Measurements from ENCODE around the gene UNC5B.

Gene UNC5B

DNA sequence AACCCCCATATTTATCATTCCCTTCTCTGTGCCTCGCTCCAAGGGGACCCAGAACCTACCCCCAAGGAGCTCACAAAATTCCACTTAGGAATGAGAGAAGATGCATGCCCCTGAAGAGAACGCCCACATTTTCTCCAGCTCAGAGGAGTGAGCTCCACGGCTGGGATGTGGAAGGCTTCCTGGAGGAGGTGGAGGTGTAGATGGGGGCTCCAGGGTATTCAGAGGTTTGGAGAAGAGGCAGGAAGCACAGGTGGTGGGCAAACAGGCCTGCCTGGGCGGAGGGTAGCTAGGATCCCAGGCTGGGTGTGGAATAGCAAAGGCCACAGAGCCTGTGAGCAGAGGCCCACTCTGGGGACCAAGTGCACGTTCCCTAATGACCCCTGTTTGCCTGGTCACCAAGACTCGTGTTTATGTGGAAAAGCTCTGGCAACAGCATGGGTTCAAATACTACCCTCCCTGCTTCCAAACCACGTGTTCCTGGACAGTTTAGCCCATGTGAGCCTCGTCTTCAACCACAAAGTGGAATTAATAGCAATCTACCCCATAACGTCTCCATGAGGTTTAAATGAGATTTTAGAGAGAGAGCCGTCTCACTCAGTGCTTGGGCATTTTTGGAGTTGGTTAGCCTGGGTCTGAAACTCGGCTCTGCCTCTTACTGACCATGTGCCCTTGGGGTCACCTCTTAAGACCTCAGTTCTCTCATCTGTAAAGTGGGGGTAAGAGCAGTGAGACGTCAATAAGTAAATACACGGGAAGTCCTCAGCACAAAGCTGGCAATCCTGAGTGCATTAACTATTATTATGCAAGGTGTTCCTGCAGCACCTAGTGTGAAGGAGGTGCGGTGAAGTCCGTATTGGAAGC is 24.7 kb downstream of the UNC5B start:
- intact Hi-C loops (cut with DNase I): no loop called here
- peak in 3 of 10 donors; percentile 41 to 59 (median 53) for DNase-seq

DNA sequence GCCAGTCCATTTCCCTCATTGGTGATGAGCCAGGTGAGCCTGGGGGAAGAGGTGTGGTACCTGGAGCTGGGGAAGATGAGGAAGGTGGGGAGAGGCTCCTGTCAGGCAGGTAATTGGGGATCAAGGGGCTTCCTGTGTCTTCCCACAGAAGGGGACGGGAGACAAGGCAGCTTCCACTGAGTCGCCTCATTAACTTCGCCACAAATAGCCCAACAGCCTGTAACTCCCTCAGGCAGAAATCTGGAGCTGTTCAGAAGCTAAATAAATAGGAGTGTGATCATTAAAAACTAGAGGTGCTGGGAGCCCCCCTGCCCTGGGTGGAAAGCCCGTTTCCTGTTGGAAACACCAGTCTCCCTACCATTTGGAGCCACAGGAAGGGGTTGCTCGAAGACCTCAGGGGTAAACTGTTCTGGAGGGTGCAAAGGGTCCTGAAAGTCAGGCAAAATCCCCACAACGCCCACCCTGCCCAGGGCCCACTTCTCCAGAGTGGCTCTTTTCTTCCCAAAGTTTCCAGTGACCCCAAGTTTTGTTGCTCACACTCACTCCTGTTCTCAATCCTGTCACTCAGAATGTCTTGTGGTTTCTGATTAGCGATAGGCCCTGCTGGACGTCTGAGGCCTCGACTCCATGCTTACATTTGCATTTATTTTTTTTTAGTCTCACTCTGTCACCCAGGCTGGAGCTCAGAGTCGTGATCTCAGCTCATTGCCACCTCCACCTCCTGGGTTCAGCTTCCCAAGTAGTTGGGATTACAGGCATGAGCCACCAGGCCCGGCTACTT is 25.7 kb downstream of the UNC5B start:
- intact Hi-C loops (cut with DNase I): no loop called here
- peak in 3 of 10 donors; percentile 6 to 28 (median 25) for DNase-seq

DNA sequence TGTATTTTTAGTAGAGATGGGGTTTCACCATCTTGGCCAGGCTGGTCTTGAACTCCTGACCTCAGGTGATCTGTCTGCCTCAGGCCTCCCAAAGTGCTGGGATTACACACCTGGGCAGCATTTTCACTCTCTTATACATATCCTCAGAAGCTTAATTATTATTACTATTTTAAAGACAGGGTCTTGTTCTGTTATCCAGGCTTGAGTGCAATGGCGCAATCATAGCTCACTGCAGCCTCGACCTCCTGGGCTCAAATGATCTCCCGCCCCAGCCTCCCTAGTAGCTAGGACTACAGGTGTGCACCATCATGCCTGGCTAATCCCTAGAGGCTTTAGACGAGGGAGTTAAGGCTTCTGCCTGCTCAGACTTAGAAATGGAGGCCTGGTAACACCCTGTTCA is 26.3 kb downstream of the UNC5B start:
- intact Hi-C loops (cut with DNase I): no loop called here

DNA sequence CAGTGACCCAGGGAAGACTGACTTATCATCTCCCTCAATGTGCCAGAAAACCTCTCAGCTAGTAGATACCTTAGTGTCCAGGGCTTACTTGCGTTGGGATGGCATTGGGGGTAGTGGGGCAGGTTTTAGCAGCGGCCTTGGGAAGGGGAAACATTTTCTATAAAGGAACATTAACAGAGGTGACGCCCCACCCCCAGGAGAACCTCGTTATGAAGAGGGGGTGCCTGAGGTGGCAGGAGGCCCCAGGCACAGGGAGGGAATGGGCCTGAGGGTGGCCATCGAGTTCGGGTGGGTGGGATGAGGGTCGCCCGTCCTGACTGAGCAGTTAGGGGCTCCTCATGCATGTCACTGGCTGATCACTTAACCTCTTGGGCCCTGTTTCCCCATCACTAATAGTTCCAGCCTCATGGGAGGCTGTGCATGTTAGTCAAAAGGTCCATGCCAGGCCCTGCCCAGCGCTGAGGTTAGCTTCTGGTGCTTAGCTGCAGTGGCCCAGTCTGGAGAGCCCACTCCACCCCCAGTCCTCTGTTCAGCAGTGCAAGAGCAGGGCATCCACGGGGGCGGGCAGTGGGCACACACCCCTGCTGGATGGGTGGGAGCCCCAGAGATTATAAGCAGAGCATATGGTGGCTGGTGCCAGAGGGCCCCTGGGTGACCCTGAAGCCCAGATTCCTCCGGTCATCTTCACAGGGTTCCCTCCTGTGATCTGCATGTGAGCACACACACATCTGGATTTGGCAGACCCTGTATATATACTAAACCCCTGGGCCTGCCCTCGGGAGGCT is 27.0 kb downstream of the UNC5B start:
- intact Hi-C loops (cut with DNase I): no loop called here

More for the DNA sequence above, 26.3 kb downstream of the UNC5B start:
- peak in 3 of 10 donors; percentile 22 to 47 (median 26) for DNase-seq

DNA sequence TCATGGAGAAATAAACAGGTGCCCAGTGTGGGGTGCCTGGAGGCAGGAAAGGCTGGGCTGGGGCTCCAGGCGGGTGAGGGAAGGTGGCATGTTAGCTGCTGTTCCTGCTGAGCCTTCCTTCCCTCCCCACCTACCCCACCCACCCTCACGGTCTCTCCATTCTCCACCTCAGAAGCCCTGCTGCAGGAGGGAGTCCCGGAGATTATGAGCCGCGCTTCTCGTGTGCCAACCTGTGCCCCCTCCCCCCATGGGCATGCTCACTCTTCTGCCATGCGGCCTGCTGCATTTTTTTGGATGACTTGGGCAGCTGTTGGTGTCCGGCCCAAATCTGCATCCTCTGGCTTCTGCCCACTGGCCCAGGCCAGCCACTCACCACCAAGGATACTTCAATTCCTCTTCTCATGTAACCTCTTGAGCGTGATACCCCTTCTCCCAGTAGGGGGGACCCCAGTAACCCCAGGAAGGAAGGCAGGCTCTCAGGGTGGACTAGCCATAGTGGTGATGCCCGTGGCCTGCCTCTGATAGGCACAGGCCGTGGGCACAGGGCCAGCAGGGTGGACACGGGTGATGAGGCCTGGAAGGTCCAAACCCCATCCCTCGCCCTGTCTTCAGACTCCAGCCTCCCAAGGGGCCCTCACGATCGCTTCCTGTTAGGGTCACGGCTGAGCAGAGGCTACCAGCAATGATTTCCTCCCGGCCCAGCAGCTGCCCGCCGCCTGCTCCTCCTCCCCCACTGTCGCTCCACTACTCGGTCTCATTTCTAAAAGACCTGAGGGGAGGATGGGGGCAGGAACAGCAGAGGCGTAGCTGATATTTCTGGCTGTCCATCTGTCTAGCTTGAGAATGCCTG is 27.8 kb downstream of the UNC5B start:
- peak in 3 of 10 donors; percentile 75 to 85 (median 76) for DNase-seq
- intact Hi-C loops (cut with DNase I): no loop called here

More for the DNA sequence above, 27.0 kb downstream of the UNC5B start:
- peak in 3 of 10 donors; percentile 17 to 83 (median 52) for DNase-seq

DNA sequence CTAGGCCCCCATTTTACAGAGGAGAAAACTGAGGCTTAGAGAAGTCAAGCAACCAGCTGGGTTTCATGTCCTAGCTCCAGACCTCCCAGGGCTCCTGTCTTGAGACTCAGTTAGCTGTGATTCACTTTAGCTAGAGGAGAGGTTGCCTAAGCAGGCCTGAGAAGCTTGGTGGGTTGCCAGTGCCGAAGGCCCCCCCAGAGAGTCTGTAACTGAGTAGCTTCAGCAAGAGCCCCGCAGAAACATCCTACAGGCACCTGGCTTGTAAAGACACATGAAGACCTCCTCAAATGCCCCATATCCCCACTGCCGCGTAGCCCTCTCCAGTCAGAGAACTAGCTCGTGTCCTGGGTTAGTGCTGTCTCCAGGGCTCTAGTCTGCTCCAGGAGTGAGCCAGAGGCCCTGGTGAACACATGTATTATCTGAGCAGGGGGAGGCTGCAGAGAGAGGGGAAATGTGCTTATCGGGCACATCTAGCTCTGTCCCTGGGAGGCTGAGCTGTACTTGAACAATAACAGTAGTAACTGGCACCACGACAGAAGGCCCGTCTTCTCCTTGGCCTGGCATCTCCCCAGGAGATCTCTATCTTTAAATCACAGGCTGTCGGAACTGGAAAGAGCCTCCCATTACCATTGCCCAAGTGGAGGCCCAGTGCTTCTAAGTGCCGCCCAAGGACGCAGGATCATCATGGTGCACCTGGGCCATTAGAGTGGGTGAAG is 28.9 kb downstream of the UNC5B start:
- intact Hi-C loops (cut with DNase I): no loop called here
- peak in 3 of 10 donors; percentile 34 to 75 (median 64) for DNase-seq

DNA sequence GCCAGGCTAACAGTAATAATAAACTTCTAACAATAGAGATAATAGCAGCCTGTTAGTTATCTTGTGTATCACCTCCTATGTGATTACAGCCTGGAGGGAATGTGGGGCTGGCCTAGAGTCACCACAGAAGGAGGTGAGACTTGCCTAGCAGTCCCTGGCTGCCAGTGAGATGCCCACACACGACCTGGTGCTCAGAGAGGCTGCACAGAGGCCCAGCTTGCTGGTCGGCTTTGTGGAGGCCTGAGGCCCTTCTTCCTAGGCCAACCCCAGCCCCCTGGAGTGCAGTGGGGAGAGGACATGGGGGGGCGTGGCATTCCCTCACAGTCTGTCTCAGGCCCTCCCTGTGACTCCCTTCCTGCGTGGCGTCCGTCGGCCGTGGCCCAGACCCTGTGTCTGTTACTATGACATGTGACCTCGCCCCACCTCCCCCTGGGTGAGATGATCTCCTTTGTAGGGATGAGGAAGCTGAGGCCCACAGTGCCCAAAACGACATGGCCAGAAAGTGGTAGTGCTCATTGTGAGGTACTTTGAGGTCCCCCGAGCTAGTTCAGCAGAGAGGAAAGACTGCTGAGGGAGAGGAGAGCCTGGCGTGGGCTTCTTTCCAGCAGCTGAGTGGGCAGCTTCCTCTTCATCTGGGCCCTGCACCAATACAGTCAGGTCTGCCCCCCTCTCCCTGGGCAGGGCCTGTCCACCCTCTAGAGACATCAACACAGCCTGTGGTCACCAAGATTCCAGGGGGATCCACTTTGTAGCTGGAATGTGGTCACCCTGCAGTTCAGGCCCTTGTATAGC is 29.7 kb downstream of the UNC5B start:
- DNase-seq: peak in 3 of 10 donors; percentile 69 to 85 (median 80)
- intact Hi-C loops (cut with DNase I): no loop called here

DNA sequence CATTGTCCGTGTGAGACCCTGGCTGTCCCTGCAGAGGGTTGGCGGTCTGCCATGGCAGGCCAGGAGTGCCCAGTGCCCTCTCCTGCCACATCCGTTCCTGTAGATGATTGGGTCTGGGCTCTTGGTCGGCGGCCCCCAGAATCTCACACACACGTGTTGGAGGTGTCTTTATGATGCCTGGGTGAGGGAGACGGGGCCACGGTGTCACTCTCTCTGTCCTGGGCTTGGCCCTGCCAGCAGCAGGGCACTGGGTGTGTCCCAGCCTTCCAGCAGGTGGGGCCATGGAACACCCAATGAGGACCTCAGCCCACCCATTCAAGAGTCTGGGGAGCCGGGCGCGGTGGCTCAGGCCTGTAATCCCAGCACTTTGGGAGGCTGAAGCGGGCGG is 30.2 kb downstream of the UNC5B start:
- peak in 4 of 10 donors; percentile 58 to 90 (median 72) for DNase-seq
- intact Hi-C loops (cut with DNase I): no loop called here

DNA sequence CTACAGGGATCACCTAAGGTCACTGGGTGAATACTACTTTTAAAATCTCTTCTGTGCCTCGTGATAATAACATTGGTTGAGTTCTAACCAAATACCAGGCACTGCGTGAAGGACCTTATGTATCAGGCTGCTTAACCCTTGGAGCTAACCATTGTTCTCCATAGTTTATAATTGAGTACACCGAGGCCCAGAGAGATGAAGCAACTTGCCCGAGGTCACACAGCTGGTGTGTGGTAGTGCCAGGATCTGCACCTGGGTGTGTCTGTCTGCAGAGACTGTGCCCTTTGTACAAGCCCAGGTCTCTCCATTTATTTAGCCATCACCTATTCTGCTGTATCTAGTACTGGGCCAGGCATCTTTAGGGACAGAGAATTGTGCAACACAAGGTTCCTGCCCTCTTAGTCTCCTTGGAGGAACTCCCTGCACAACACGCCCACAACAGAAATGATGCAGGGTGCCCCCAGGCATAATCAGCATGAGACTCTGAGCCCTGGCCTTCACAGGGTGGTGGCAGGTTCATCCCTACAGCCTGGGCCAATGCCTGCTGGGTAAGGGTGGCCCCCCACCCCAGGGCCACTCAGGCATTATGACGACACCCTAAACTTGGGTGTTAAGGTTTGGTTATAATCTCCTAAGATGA is 31.5 kb downstream of the UNC5B start:
- intact Hi-C loops (cut with DNase I): no loop called here
- peak in 3 of 10 donors; percentile 47 to 69 (median 64) for DNase-seq

DNA sequence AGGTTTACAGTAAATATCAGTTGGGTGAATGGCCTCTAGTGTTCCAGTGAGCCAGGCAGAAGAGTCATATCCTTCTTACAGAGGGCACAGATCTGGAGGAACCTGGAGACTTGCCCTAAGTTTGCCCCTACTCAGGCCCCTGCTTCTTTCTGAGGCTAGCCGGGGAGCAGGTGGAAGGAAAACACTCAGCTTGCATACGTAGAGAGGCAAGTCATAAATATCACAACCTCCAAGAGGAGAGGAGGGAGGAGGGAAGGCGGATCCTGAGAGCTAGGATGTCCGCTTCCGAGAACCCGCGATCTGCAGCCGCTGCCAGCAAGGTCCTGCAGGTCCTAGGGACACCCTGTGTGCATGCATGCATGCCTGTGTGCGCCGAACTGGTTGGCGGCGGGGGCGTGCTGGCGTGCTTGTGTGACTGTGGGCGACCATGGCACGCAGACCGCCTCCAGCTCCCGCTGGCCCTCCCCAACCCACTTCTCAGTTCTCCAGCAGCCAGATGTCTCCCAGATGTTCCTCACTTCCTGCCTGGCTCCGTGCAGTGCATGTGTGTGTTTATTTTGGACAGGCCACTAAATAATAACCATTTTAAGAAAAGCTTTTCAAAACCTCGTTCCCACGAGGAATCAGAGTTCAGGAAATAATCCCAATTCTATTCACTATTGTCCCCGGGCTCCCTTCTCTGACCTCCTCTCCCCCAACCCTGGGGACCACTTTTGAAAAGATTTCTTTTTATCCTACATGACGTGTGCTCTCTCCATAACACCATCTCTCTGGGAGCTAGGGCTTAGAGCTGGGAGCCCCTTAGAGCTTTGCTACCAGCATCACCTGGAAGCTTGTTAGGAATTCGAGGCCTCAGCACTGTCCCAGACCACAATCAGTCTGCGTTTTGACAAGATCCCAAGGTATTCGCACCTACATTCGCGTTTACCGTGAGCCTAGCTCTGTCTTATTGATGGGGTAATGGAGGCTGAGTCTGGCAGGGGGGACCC is 32.4 kb downstream of the UNC5B start:
- intact Hi-C loops (cut with DNase I): no loop called here
- DNase-seq: peak in 3 of 10 donors; percentile 65 to 86 (median 84)

DNA sequence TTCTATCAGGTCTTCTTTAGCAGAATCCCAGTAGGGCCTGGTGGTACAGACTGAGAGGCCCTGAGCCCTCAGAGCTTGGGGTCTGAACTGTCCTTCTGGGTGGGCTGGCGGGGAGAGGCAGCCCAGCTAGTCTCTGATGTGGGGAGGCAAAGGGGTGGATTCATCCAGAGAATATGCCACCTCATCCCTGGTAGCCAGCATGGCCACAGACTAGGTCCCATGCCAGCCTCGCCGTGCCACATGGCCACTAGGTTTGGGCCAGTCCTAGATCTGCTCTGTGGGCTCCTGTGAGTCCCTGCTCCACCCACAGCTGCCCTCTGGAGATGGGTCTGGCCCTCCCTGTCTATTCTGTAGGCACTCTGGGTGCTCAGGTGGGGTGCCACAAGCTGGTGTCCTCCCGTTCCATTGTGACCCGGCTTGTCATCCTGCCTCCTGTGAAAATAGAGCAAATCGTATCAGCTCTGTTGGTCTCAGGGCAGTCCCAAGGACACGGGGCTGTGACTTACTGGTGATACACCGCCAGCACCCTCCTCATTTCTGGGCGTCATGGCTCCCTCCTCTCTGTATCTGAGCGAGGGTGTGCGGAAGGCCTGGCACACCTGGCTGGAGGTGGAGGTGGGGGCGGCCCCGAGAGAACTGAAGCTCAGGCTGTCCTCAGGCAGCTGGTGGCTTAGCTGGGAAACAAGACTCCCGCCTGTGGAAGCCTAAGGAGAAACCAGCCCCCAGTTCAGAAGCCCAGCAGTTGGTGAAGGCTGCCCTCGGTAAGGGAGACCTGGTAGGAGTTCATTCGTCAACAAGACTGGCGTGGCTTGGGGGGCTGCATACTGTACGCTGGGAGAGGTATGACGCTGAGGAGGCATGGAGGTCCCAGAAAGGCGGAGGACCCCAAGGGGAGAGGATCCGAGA is 33.3 kb downstream of the UNC5B start:
- DNase-seq: peak in 3 of 10 donors; percentile 35 to 69 (median 69)
- intact Hi-C loops (cut with DNase I): no loop called here

DNA sequence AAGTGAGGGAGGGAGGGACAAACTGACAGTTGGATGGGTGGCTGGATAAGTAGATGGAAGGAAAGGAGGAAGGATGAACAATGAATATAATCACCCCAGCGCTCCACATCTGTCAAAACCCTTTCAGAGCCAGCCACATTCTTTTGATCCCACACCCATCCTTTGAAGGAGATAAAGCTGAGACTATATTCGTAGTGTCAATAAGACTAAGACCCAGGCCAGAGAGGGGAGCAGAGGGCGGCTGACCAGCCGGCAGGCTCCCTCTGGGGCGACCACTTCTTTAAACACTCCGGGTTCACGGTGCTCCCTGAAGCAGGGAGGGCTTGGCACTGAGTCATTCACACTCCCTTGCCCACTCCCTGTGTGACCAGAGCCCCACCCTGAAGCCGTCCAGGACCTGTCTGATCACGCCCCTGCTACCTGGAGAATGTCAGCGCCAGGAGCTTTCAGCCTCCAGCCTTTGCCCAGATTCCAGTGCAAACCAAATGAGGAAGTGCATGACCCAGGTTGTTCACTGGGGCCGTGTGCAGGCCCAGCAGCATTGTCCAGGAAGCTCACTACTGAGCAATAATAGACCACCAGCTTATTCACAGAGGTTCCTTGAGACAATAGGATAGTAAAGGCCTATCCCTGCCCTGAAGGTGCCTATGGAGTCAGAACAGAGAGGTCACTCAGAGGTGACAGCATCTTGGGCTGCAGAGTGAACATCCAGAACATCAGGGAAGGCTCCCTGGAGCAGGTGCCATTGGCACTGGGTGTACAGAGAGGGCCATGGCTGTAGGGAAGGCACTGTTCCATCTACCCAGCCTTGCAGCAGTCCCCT is 34.4 kb downstream of the UNC5B start:
- DNase-seq: peak in 3 of 10 donors; percentile 26 to 72 (median 60)
- intact Hi-C loops (cut with DNase I): no loop called here

DNA sequence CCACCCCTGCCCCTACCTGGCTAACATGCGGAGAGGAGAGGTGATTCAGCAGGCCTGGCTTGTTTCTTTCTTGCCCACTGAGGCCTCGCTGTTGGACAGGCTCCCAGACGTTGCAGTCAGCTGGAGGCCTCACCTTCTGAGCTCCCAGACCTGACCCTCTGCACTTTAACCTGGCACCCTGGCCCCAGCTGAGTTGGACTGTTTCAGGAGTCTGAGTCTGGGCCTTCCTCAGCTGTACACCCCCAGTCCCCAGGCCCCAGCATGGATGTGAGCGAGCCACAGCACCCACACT is 35.0 kb downstream of the UNC5B start:
- peak in 3 of 10 donors; percentile 10 to 61 (median 22) for DNase-seq
- intact Hi-C loops (cut with DNase I): no loop called here

DNA sequence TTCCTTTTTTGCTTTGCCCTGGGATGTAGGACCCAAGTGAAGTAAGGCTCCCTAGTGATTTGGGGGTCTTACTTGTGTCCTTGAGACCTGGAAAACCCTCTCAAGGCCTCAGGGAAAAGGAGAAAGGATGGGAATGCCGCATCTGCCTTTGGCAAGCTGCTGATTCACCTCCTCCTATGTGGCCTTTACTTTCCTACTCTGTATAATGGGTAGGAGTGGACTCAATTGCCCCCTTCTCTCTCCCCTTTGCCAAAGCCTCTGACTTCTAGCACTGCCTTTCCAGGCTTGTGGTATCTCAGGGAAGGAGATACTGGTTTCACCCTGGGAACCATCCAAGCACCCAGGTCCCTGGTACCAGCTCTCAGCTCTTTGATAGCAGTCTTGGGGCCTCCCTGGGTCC is 35.4 kb downstream of the UNC5B start:
- intact Hi-C loops (cut with DNase I): no loop called here
- no peak for DNase-seq

DNA sequence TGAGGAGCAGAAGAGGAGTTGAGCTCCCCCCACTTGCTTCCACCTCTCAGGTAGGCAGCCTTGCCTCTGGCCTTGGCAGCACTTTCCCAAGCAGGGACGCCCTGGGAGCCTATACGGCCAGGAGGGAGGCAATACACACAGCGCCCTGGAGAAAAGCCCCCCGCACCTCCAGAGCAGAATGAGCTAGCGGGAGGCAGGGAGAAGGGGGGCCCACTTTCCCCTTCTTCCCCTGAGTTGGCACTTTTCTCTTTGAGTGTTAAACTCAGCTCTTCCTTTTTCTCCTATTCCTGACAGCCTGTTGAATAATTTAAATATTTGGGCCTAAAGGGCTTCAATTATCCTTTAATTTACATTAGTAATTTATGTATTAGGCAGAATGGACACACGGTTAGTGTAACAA is 35.8 kb downstream of the UNC5B start:
- DNase-seq: peak in 3 of 10 donors; percentile 26 to 35 (median 28)
- intact Hi-C loops (cut with DNase I): no loop called here
